Middle frontal gyrus (tissue), 1 donor: ENCODE measurements around the gene ANTXR2.

Experiments used
- DNase-seq: peaks from one replicate; pipeline ENCODE4 v3.0.0-alpha.2; 2015; ENCODE audit warnings: low spot score; ENCODE audit errors: extremely low spot score

The ANTXR2 gene

GRCh38 chr4:80092088-80092487, 19.1 kb upstream of the ANTXR2 start:
- no peak for DNase-seq

- DNase-seq = no peak
These were observed 18.7 kb upstream of the ANTXR2 start for GRCh38 chr4:80091688-80092087.

- no peak for DNase-seq
These were observed 18.2 kb upstream of the ANTXR2 start for GRCh38 chr4:80091184-80091583.

- DNase-seq = no peak
These were observed 17.1 kb upstream of the ANTXR2 start for GRCh38 chr4:80090090-80090489.

GRCh38 chr4:80088471-80088870, 15.4 kb upstream of the ANTXR2 start:
- DNase-seq = no peak

- no peak for DNase-seq
These were observed 13.3 kb upstream of the ANTXR2 start for GRCh38 chr4:80086296-80086695.

- DNase-seq = no peak
These were observed 12.1 kb upstream of the ANTXR2 start for GRCh38 chr4:80085081-80085480.

- DNase-seq = no peak
These were observed 9.7 kb upstream of the ANTXR2 start for GRCh38 chr4:80082693-80083092.

GRCh38 chr4:80081566-80081965, 8.5 kb upstream of the ANTXR2 start:
- DNase-seq = no peak

GRCh38 chr4:80079255-80079923, 6.4 kb upstream of the ANTXR2 start:
- no peak for DNase-seq

- DNase-seq = no peak
These were observed 5.5 kb upstream of the ANTXR2 start for GRCh38 chr4:80078346-80079092.

- no peak for DNase-seq
These were observed 4.6 kb upstream of the ANTXR2 start for GRCh38 chr4:80077639-80078038.

- no peak for DNase-seq
These were observed 3.7 kb upstream of the ANTXR2 start for GRCh38 chr4:80076681-80077080.

GRCh38 chr4:80075995-80076675, 3.1 kb upstream of the ANTXR2 start:
- DNase-seq = no peak

- no peak for DNase-seq
These were observed 1.6 kb upstream of the ANTXR2 start for GRCh38 chr4:80074651-80075050.

- no peak for DNase-seq
These were observed 1.0 kb upstream of the ANTXR2 start for GRCh38 chr4:80074069-80074468.

- no peak for DNase-seq
These were observed 512 bp upstream of the ANTXR2 start for GRCh38 chr4:80073473-80074008.

GRCh38 chr4:80072228-80072743, 743 bp downstream of the ANTXR2 start:
- DNase-seq = no peak

GRCh38 chr4:80071604-80072227, 1.3 kb downstream of the ANTXR2 start:
- DNase-seq = no peak

- no peak for DNase-seq
These were observed 2.0 kb downstream of the ANTXR2 start for GRCh38 chr4:80070880-80071603.
